T-helper 17 cell (primary cell): ENCODE measurements around the gene SOS2. TPM values are rescaled to one million over a fixed set of nuclear protein-coding genes. Genes with fewer than 3 reads are reported as not detected.
"Not testable (repeated sequence)": the region's sequence is repeated elsewhere in the genome, so short reads cannot be mapped to it uniquely, and the experiment has no call there.

ENCODE experiments used
- ATAC-seq: fragments of 150-1000 bp; cut with Tn5 transposase; 2 replicates; pipeline ENCODE4 v1.10.0; 2021; ENCODE audit warnings: mild to moderate bottlenecking, moderate library complexity
- DNase-seq, 3 donors: peaks; one replicate each; pipeline versions ENCODE4 v3.0.0 to v3.0.0-alpha.2; 2020 to 2021
- H3K9me3 ChIP-seq: one replicate; pipeline ENCODE4 v1.7.0; 2013; ENCODE audit warnings: low read length, mild to moderate bottlenecking; ENCODE audit not compliant: control insufficient read depth, poor library complexity, severe bottlenecking
- H3K27ac Mint-ChIP-seq: one replicate; pipeline ENCODE4 v1.8.0; 2022; ENCODE audit warnings: mild to moderate bottlenecking, moderate library complexity, mixed read lengths
- H3K27me3 Mint-ChIP-seq: one replicate; pipeline ENCODE4 v1.8.0; 2022; ENCODE audit warnings: mixed read lengths
- H3K36me3 Mint-ChIP-seq: one replicate; pipeline ENCODE4 v1.8.0; 2022; ENCODE audit warnings: low read depth, mixed read lengths
- H3K4me1 Mint-ChIP-seq: one replicate; pipeline ENCODE4 v1.8.0; 2022; ENCODE audit warnings: mild to moderate bottlenecking, mixed read lengths
- H3K4me3 Mint-ChIP-seq: one replicate; pipeline ENCODE4 v1.8.0; 2022; ENCODE audit warnings: mild to moderate bottlenecking, moderate library complexity, mixed read lengths
- total RNA-seq, 4 donors: library from RNA in 2 of 4; stranded (reverse) in 2 of 4; gene quantifications; one replicate each; pipeline ENCODE4 v1.2.3 and lab custom pipeline; 2022 to 2026

The SOS2 gene
- total RNA-seq, 2 donors from 2014 or later = 33.8 to 40.3 TPM

- Mint-ChIP-seq H3K4me3 (no peak overlapping the region), H3K4me1 (peaks cover 15% of the 10 kb centered on the region)
- DNase-seq = no peak
Observed at GRCh38 chr14:50215416-50215815, 16.0 kb downstream of the SOS2 start.

GRCh38 chr14:50213795-50214194 is 17.6 kb downstream of the SOS2 start:
- DNase-seq (no peak), ATAC-seq (no peak)
- Mint-ChIP-seq H3K27ac (no peak overlapping the region), H3K27me3 (no peaks in the 10 kb centered on the region), H3K4me3 (no peak overlapping the region), H3K4me1 (peaks cover 12% of the 10 kb centered on the region), H3K36me3 (no peaks in the 10 kb centered on the region)
- H3K9me3 ChIP-seq = no peaks in the 10 kb centered on the region

More at GRCh38 chr14:50215416-50215815, 16.0 kb downstream of the SOS2 start:
- H3K9me3 ChIP-seq = no peaks in the 10 kb centered on the region
- Mint-ChIP-seq H3K27ac (no peak overlapping the region), H3K36me3 (no peaks in the 10 kb centered on the region), H3K27me3 (no peaks in the 10 kb centered on the region)
- ATAC-seq = no peak

- Mint-ChIP-seq H3K27ac (no peak overlapping the region), H3K4me3 (no peak overlapping the region), H3K36me3 (no peaks in the 10 kb centered on the region), H3K4me1 (peaks cover 10% of the 10 kb centered on the region), H3K27me3 (no peaks in the 10 kb centered on the region)
- no peaks in the 10 kb centered on the region for H3K9me3 ChIP-seq
- ATAC-seq (no peak), DNase-seq (no peak)
Observed at GRCh38 chr14:50212726-50213125, 18.7 kb downstream of the SOS2 start.

- no peak overlapping the region for H3K4me3 Mint-ChIP-seq
- H3K27me3 Mint-ChIP-seq = no peaks in the 10 kb centered on the region
- H3K36me3 Mint-ChIP-seq = peaks cover 2% of the 10 kb centered on the region
- DNase-seq = no peak
- peaks cover 14% of the 10 kb centered on the region for H3K4me1 Mint-ChIP-seq
- ATAC-seq = no peak
- peak overlapping the region; percentile 53 for H3K27ac Mint-ChIP-seq
- H3K9me3 ChIP-seq = no peaks in the 10 kb centered on the region
Observed at GRCh38 chr14:50210074-50210473, 21.3 kb downstream of the SOS2 start.

GRCh38 chr14:50198499-50198898 is 32.9 kb downstream of the SOS2 start:
- DNase-seq = no peak
- Mint-ChIP-seq H3K27ac (peak overlapping the region; percentile 45), H3K36me3 (no peaks in the 10 kb centered on the region), H3K4me3 (no peak overlapping the region), H3K4me1 (no peaks in the 10 kb centered on the region), H3K27me3 (no peaks in the 10 kb centered on the region)
- H3K9me3 ChIP-seq = no peaks in the 10 kb centered on the region
- no peak for ATAC-seq

GRCh38 chr14:50191499-50191898 is 39.9 kb downstream of the SOS2 start:
- ATAC-seq = no peak
- Mint-ChIP-seq H3K27me3 (no peaks in the 10 kb centered on the region), H3K36me3 (no peaks in the 10 kb centered on the region), H3K4me3 (no peak overlapping the region), H3K4me1 (peaks cover 4% of the 10 kb centered on the region), H3K27ac (peak overlapping the region; percentile 59)
- no peaks in the 10 kb centered on the region for H3K9me3 ChIP-seq
- DNase-seq = no peak

- no peaks in the 10 kb centered on the region for H3K9me3 ChIP-seq
- H3K4me3 Mint-ChIP-seq = no peak overlapping the region
- no peak for DNase-seq
- peaks cover 2% of the 10 kb centered on the region for H3K36me3 Mint-ChIP-seq
- no peak overlapping the region for H3K27ac Mint-ChIP-seq
- H3K27me3 Mint-ChIP-seq = no peaks in the 10 kb centered on the region
- peaks cover 4% of the 10 kb centered on the region for H3K4me1 Mint-ChIP-seq
- ATAC-seq = no peak
Observed at GRCh38 chr14:50186107-50186506, 45.3 kb downstream of the SOS2 start.

- Mint-ChIP-seq H3K27me3 (no peaks in the 10 kb centered on the region), H3K27ac (no peak overlapping the region), H3K4me3 (no peak overlapping the region), H3K4me1 (peaks cover 9% of the 10 kb centered on the region), H3K36me3 (peaks cover 7% of the 10 kb centered on the region)
- ATAC-seq = no peak
- H3K9me3 ChIP-seq = no peaks in the 10 kb centered on the region
- DNase-seq = no peak
Observed at GRCh38 chr14:50173891-50174290, 57.5 kb downstream of the SOS2 start.

GRCh38 chr14:50171895-50172294 is 59.5 kb downstream of the SOS2 start:
- ATAC-seq = no peak
- H3K9me3 ChIP-seq = no peaks in the 10 kb centered on the region
- DNase-seq = no peak
- Mint-ChIP-seq H3K36me3 (no peaks in the 10 kb centered on the region), H3K27me3 (no peaks in the 10 kb centered on the region), H3K27ac (no peak overlapping the region), H3K4me3 (no peak overlapping the region), H3K4me1 (peaks cover 3% of the 10 kb centered on the region)

- H3K4me3 Mint-ChIP-seq, H3K4me1 Mint-ChIP-seq, H3K27me3 Mint-ChIP-seq, H3K36me3 Mint-ChIP-seq, DNase-seq, H3K9me3 ChIP-seq, ATAC-seq: not testable (repeated sequence)
- peak overlapping the region; percentile 53 for H3K27ac Mint-ChIP-seq
Observed at GRCh38 chr14:50167381-50167780, 64.0 kb downstream of the SOS2 start.

GRCh38 chr14:50156111-50156510 is 75.3 kb downstream of the SOS2 start:
- ATAC-seq (no peak), DNase-seq (no peak)
- H3K4me3 Mint-ChIP-seq = no peak overlapping the region
- H3K9me3 ChIP-seq = no peaks in the 10 kb centered on the region
- H3K36me3 Mint-ChIP-seq = no peaks in the 10 kb centered on the region
- no peak overlapping the region for H3K27ac Mint-ChIP-seq
- peaks cover 3% of the 10 kb centered on the region for H3K4me1 Mint-ChIP-seq
- no peaks in the 10 kb centered on the region for H3K27me3 Mint-ChIP-seq

GRCh38 chr14:50148799-50149198 is 82.6 kb downstream of the SOS2 start:
- no peaks in the 10 kb centered on the region for H3K27me3 Mint-ChIP-seq
- H3K4me1 Mint-ChIP-seq = peaks cover 3% of the 10 kb centered on the region
- no peak for DNase-seq
- H3K9me3 ChIP-seq = no peaks in the 10 kb centered on the region
- ATAC-seq = no peak
- H3K4me3 Mint-ChIP-seq = no peak overlapping the region
- H3K27ac Mint-ChIP-seq = no peak overlapping the region
- peaks cover 5% of the 10 kb centered on the region for H3K36me3 Mint-ChIP-seq

- Mint-ChIP-seq H3K27me3 (no peaks in the 10 kb centered on the region), H3K4me3 (no peak overlapping the region), H3K4me1 (no peaks in the 10 kb centered on the region), H3K36me3 (no peaks in the 10 kb centered on the region), H3K27ac (no peak overlapping the region)
- DNase-seq (no peak), ATAC-seq (no peak)
- H3K9me3 ChIP-seq = no peaks in the 10 kb centered on the region
Observed at GRCh38 chr14:50139192-50139591, 92.2 kb downstream of the SOS2 start.

- no peaks in the 10 kb centered on the region for H3K9me3 ChIP-seq
- ATAC-seq (no peak), DNase-seq (no peak)
- peaks cover 17% of the 10 kb centered on the region for H3K4me1 Mint-ChIP-seq
- no peaks in the 10 kb centered on the region for H3K27me3 Mint-ChIP-seq
- H3K27ac Mint-ChIP-seq = no peak overlapping the region
- H3K36me3 Mint-ChIP-seq = peaks cover 21% of the 10 kb centered on the region
- H3K4me3 Mint-ChIP-seq = no peak overlapping the region
Observed at GRCh38 chr14:50127802-50128201, 103.6 kb downstream of the SOS2 start.
